AG09319 (cell line): ENCODE results near the gene MYL12B.
"Not testable (repeated sequence)": the region's sequence is repeated elsewhere in the genome, so short reads cannot be mapped to it uniquely, and the experiment has no call there.

Experiments used
- DNase-seq: peaks from one replicate; pipeline ENCODE4 v3.0.0-alpha.2; 2010; ENCODE audit warnings: low read depth; ENCODE audit errors: extremely low read depth
- TF ChIP-seq, protein P1 (sequence below): IDR thresholded peaks from 2 replicates; pipeline ENCODE4 v1.5.1; 2011; ENCODE audit warnings: low read depth, mild to moderate bottlenecking, inconsistent platforms, low read length, moderate library complexity

Gene MYL12B

DNA sequence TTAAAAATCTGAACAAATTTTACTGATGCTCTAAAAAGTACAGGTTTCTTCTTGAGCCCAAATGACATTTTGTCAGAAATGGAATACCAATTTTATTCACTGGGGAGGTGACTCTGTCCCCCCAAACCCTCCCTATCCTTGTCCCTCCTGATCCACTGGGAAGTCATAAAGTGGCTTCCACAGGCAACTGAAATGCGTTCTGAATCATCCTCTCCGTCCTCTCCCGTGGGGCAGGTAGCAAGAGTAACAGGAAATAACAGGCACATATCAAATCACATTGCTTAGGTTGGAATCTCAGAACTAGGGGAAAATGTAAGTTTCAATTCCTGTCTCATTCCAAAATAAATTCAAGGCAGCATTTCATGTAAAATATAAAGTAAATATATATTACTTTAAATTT is 44.5 kb downstream of the MYL12B start:
- DNase-seq: no peak
- TF ChIP-seq, protein P1, sequence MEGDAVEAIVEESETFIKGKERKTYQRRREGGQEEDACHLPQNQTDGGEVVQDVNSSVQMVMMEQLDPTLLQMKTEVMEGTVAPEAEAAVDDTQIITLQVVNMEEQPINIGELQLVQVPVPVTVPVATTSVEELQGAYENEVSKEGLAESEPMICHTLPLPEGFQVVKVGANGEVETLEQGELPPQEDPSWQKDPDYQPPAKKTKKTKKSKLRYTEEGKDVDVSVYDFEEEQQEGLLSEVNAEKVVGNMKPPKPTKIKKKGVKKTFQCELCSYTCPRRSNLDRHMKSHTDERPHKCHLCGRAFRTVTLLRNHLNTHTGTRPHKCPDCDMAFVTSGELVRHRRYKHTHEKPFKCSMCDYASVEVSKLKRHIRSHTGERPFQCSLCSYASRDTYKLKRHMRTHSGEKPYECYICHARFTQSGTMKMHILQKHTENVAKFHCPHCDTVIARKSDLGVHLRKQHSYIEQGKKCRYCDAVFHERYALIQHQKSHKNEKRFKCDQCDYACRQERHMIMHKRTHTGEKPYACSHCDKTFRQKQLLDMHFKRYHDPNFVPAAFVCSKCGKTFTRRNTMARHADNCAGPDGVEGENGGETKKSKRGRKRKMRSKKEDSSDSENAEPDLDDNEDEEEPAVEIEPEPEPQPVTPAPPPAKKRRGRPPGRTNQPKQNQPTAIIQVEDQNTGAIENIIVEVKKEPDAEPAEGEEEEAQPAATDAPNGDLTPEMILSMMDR: no peak

DNA sequence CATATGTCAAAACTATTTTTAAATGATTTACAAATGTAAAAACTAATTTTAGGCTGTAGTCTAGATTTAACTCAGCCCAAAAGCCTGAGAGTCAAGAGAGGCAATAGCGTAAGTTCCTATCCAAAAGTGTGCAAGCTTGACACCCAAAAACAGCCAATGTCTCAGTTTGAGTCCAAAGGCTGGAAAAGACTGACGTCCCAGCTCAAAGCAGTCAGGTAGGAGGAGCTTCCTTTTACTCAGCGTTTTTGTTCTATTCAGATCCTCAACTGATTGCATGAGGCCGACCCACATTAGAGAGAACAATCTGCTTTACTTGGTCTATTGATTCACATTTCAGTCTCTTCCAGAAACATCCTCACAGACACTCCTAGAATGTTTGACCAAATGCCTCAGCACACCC is 51.8 kb downstream of the MYL12B start:
- DNase-seq: no peak
- TF ChIP-seq, protein P1: no peak

- not testable (repeated sequence) for DNase-seq
These were observed 53.4 kb downstream of the MYL12B start for GRCh38 chr18:3315344-3315743.

DNA sequence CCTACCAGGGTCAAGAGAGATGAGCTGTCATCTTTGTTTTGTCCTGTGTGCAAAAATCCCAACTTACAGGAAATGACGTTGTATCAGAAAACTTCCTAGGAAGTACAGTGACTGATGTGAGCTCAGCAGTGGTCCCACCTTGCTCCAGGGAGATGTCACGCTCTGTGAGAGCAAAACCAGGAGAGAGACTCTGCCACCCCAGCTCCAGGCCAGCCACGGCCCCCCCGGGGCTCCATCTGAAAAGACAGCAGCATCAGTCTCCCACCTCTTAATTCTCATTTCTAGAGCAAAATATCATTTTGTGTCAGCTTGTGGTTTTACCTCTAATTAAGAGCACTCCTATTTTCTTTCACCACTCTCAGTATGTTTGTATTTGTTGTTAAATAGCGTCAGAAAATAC is 57.5 kb downstream of the MYL12B start:
- no peak for DNase-seq
- TF ChIP-seq, protein P1: no peak

- no peak for DNase-seq
- TF ChIP-seq, protein P1: no peak
These were observed 58.0 kb downstream of the MYL12B start for GRCh38 chr18:3319894-3320454.

DNA sequence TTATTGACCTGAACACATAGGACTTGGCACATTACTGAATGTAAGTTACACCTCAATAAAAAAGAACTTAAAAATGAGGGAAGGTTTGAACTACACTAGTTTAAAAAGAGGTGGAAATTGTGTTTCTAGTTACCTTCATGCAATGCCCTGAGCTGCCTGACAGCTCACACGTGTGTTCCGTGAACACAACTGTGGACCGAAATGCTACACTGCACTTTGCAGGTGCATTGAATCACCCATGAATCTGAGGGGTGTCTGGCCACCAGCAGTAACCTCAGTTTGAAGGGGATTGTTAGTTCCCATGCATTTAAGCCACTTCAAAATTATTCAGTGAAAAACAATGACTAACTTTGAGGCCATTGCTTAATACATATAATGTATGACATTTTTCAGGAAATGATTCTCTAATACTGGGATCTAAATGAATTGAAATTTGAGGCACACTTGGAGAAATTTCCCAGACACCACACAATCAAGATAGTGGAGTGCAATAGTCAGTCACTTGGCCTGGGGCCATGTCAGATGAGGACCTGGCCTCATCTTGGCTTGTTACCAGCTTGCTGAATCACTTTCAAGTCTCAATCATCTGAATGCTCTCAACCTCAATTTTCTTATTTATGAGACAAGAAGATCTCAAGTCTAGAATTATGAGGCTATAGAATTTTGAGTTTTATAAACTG is 59.3 kb downstream of the MYL12B start:
- DNase-seq: peak; percentile 49
- TF ChIP-seq, protein P1: no peak

DNA sequence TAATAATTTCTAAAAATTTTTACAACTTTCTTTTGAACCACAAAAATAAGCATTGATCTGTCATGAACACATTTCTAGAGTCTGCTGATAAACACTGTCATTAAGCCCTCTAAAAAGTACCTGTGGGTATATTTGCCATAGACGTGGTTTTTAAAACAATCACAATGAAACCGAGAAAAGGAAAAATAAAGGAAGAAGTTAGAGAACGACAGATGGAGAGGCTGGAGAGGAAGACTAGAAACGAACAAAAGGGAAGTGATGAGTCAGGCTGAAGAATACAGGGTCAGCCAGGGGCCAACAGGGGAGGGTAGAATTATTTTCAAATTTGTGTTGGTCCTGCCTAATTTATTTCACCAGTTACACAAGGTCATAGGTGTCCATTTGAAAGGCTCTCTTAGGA is 62.0 kb downstream of the MYL12B start:
- TF ChIP-seq, protein P1: no peak
- no peak for DNase-seq
